Measurements from ENCODE around the gene P2RY14.

Gene P2RY14

DNA sequence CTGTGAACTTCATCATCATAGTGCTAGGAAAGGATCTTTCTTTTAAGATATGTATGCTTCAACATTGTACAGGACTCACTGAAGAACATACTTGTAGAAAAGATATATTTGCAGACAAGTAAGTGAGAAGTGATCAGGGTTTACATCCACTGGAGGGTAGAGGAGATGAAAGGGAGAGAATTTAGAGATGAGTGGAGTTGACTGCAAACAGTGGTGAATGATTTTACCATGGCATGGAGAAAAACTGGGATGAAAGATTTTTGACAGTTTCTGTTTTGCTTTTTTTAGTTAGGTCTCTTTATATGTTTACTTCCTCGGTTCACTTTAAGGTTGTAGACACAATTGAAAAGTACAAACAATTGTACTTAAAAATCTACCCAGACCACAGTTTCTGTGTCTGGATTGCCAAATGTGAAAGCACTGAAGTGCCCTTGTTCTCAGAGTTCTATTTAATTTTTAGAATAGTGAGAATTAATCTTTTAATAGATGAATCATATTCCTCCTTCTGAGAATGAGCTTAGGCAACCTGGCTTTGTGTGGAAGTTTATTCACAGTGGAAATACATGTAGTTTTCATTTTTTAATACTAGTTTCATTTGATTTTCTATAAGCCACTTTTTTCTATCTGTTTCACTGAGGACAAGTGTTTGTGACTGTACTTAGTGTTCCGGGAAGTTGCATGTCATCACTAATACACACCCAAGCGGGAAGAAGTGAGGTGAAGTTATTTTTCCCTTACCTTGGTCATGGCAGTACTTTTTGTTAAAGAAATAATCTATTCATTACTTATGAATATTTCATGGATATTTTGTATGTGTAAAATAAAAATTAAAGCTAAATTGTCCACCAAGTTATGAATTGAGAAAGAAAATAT lies 73.6 kb downstream of the P2RY14 start:
- no peak overlapping the region for H3K27ac ChIP-seq
- TF ChIP-seq, protein P1, sequence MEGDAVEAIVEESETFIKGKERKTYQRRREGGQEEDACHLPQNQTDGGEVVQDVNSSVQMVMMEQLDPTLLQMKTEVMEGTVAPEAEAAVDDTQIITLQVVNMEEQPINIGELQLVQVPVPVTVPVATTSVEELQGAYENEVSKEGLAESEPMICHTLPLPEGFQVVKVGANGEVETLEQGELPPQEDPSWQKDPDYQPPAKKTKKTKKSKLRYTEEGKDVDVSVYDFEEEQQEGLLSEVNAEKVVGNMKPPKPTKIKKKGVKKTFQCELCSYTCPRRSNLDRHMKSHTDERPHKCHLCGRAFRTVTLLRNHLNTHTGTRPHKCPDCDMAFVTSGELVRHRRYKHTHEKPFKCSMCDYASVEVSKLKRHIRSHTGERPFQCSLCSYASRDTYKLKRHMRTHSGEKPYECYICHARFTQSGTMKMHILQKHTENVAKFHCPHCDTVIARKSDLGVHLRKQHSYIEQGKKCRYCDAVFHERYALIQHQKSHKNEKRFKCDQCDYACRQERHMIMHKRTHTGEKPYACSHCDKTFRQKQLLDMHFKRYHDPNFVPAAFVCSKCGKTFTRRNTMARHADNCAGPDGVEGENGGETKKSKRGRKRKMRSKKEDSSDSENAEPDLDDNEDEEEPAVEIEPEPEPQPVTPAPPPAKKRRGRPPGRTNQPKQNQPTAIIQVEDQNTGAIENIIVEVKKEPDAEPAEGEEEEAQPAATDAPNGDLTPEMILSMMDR (conservative IDR thresholded peaks at IDR 0.05), result no peak
- no peak for TF ChIP-seq ZFX (IDR thresholded peaks at IDR 0.05)

DNA sequence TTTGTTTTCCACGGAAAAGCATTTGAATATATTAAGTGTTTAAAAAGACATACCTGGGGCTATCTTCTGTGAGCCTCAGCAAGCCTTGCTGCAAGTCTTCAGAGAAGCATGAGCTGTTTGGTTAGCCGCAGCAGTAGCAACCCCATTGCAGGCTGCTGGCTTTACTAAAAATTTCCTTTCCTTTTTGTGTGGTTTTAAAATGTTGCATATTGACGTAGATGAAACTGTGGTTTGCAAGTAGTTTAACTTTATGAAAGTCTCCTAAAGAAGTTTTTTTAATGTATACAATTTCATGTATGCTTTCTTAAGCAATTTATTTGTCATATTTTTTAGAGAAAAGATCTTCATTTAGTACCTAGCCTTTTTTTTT lies 75.3 kb downstream of the P2RY14 start, which contains the start of gene GPR171:
GPR171 (minus strand) TSS at position 166 of the 370 bp plus-strand sequence. CDS start 3,830 bp downstream, outside the sequence.
- no peak for TF ChIP-seq ZFX (IDR thresholded peaks at IDR 0.05)
- TF ChIP-seq, protein P1 (conservative IDR thresholded peaks at IDR 0.05), result no peak
- no peak within 1 kb of the TSS for H3K27ac ChIP-seq

DNA sequence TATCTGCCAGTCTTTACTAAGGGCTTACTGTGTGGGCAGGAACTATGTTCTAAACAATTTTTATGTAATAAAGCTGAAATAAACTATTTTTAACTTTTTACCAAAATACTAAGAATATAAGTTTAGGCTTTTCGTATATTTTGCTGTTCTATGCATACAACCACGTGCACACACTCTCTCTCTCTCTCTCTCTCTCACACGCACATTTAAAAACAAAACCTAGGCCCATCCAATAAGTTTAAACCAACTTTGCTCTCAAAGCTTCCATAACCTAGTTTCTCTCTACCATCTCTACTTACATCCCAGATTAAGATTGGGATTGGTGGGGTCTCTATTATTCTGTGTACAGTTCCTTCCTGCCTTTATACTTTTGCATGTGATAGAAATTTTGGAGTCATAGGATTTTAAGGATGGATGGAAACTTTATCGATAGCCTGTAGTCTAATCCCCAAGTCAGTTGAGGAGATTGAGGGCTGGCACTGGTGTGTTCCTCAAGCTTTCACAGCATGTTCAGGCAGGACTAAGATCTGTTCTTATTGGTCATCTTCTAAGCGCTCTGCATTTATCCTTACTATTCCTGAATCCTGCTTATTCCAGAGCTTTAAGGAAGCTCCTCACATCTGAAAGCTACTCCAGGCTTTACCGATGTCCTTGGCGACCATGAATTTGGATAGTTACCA lies 77.2 kb downstream of the P2RY14 start:
- TF ChIP-seq ZFX (IDR thresholded peaks at IDR 0.05), result no peak
- TF ChIP-seq, protein P1 (conservative IDR thresholded peaks at IDR 0.05), result no peak
- no peak overlapping the region for H3K27ac ChIP-seq

DNA sequence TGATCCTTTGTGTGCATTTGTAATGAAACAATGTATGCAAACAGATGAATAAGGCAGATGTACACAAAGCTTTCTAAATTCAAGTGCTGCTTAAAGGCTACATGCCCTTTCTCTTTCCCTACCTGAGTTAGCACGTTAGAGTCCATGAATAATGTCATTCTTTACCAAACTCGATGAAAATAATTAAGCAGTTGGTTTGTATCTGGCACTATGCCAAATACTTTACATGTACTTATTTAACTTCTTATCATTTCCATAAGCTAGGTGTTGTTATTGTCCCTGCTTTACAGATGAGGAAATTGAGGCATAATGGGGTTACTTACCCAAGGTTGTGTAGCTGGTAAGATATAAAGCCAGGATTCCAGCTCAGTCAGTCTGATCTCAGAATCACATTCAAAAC lies 77.8 kb downstream of the P2RY14 start:
- no peak for TF ChIP-seq ZFX (IDR thresholded peaks at IDR 0.05)
- TF ChIP-seq, protein P1 (conservative IDR thresholded peaks at IDR 0.05), result no peak

DNA sequence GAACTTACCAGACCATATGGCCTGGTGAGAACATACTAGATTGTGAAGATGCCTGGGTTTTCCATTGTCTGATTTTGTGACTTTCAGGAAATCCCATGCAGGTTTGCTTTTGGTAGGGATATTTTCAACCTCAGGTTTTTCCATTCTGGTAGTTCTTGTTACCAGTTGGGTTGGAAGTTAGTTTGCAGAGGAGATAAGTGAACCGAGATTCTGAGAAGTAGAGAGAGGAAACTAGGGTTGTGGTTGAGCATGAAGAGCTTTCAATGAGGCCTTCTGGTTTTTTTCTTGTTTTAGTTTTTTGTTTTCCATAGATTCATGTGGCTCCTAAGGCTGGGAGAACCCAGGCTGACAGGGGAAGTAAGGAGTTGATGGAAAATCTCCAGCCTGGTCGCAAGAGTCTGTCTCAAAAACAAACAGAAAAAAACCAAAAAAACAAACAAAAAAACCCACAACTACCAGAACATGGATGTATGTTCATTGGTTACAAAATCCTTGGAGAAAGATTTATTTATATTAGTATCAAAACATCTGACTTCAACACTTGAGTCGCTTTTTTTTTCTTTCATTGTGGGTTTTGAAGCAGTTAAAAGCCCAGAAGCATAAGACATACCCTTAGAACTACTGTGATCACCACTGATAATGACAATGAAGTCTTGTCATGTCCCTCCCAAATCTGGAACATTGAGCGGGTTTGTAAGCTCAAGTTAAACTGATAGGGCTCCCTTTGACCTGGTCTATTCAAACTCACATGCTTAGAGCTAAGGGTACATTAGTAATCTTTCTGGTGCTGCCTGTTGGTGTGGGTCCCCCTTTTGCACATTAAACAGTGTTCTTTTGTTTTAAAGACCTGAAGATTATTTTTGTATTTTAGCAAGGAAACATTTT lies 78.5 kb downstream of the P2RY14 start:
- TF ChIP-seq ZFX (IDR thresholded peaks at IDR 0.05), result no peak
- TF ChIP-seq, protein P1 (conservative IDR thresholded peaks at IDR 0.05), result no peak
- no peak overlapping the region for H3K27ac ChIP-seq

More for the DNA sequence above, 77.8 kb downstream of the P2RY14 start:
- no peak overlapping the region for H3K27ac ChIP-seq

DNA sequence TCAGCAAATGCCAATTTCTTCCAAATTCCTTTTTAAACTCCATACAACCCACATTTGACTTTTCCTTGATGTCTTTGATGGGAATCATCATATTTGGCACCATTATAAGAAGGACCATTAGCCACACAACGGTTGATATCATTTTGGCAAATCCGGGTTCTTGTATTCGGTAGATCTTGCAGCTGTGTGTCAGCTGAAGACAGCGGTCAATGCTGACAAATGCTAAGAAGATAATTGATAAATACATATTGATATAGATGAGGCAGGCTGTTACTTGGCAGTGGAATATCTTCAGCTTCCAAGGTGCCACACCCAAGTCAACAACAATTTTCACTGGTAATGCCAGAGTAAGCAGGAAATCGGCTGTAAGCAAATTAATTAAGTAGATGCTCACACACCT lies 79.5 kb downstream of the P2RY14 start:
- H3K27ac ChIP-seq, result no peak overlapping the region
- no peak for TF ChIP-seq ZFX (IDR thresholded peaks at IDR 0.05)

DNA sequence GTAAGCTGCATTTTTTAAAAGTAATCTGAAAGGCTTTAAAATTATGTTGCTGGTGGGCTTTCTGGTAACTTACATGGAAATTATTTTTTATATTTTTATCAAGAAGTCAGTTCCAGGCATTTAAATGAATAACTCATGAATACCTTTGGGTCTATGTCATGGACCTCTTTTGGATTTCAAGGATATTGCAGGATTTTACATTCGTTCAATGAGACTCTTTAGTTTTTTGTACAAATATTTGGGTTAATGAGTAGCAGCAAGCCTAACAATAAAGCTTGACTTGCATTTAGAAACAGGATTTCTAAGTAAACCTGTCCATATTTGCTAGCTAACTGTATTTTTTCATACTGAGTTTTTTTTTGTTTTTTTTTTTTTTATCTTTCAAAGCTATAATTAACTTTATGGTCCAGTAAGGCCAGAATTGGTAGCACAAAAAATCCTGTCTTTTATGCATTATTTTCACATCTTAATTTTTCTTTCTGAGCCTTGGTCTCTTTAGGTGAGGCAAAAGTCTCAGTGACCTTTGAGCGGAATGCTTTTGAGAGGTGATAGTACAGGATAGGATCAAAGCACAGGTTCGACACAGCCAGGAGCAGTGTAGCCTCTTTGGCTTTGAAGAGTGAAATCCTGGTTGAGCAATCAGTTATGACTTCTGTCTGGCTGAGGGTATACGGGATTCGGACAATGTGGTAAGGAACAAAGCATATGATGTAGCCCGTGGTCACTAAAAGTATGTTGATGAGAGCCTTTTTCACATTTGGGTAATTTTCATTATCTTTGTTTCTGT lies 80.2 kb downstream of the P2RY14 start:
- TF ChIP-seq, protein P1 (conservative IDR thresholded peaks at IDR 0.05), result no peak
- no peak for TF ChIP-seq ZFX (IDR thresholded peaks at IDR 0.05)
- H3K27ac ChIP-seq, result no peak overlapping the region

Data from C4-2B (cell line).